Measurements from ENCODE around the gene CCDC78.

The CCDC78 gene

GRCh38 chr16:711548-712320 lies 14.5 kb downstream of the CCDC78 start:
- peak; percentile 89 for DNase-seq (ENCODE audit: low read depth, low spot score)

DNA sequence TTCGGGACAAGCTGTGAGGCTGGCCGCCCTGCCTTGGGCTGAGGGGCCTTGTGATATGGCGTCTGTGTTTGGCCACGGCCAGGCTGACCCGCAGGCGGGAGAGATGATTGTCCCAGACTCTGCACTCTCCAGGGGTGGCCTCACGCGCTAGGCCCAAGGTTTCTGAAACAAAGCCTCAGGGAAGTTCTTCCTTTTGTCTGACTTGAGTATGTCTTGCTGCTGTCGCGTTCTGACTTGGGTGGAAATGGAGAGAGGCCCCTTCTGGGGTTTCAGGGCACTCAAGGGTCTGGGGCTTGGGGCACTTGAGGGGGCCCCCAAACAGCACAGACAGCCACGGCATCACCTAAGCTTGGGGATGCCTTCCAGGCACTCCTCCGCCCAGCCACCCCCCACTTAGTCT lies 15.2 kb downstream of the CCDC78 start:
- DNase-seq (ENCODE audit: low read depth, low spot score), result no peak

DNA sequence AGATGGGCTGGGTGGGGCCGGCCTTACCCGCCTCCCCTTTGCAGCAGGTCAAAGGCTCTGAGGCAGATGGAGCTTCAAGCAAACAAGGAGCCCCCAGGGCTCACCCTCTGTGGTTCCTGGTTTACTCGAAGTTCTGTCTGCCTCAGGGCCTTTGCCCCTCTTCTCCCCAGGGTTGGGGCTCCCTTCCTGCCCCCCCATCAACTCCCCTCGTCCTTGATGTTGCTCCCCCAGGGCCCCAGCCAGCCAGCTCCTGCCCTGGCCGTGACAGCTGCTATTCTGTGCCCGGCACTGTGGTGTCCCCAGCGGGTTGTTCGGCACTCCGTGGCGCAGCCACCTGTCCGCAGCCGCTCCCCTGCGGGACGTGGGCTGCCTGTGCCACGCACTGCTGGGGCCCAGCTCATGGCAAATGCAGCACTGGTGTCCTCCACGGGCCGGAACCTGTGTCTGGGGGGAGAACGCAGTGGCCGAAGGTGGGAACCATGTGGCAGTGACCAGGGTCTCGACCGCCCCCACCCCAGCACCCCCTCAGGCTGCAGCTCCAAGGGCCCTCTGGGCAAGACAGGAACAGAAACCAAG lies 15.7 kb downstream of the CCDC78 start:
- no peak for DNase-seq (ENCODE audit: low read depth, low spot score)

DNA sequence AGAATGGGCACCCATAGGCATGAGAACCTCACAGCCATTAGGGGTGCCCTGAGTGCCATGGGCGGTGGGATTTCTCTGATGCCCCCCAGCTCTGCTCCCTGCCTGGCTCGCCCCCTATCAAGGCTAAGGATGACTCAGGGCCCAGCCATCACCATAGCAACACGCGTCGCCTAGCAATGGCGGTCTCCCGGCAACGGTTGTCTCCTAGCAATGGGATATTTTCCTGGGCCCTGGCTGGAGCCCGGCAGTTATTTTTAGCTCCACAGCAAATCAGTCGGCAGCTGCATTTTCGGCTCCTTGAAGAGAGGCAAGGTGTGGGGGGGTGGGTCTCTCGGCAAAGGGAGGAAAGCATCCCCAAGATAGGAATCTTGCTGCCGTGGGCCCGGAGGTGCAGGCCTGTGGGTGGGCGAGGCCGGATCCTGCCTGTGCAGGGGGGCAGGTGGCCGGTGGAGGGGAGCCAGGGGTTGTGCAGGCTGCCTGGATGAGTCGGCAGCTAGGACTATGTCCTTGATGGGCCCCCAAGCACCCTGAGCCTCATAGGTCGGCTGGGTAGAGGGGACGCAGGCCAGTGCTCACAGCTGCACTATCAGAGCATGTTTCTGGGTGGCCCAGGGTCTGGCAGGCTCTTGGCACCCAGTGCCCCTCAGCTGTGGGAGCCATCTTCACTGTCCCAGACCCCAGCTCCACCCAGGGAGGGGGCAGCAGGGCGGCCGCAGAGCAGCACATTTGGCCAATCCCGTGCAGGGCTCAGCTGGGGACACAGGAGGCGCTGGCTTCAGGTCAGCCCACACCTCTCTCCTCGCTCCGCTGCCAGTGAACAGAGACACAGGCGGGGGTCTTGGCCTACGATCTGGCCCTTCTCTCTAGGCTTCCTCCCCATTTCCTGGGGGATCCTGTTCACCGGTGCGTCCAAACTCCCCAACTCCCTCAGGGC lies 16.4 kb downstream of the CCDC78 start:
- peak; percentile 95 for DNase-seq (ENCODE audit: low read depth, low spot score)

DNA sequence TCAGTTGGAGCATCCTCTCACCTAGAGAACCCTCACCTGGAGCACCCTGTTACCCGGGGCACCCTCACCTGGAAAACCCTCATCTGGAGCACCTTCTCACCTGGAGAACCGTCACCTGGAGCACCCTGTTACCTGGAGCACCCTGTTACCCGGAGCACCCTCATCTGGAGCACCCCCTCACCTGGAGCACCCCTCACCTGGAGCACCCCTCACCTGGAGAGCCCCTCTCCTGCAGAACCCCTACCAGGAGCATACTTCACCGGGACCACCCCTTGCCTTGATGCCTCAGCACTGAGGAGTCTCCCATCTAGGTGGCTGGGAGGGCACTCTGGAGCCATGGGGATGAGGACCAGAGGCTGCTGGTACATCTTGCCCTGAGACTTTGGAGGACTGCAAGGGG lies 17.3 kb downstream of the CCDC78 start:
- DNase-seq (ENCODE audit: low read depth, low spot score), result no peak

DNA sequence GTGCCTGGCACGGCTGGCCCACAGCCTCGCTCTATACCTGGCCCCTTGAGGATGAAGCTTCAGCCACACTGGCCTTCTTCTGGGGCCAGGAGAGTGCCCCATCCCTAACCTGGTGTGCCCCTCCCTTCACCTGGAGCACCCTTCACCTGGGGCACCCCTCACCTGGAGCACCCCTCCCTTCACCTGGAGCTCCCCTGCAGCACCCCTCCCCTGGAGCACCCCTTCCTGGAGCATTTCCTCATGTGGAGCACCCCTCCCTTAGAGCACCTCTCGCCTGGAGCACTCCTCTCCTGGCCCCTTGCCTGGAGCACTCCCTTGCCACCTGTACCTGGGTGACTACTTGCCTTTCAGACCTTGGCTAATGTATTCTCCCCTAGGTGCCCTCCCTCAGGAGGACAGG lies 18.2 kb downstream of the CCDC78 start:
- DNase-seq (ENCODE audit: low read depth, low spot score), result no peak

DNA sequence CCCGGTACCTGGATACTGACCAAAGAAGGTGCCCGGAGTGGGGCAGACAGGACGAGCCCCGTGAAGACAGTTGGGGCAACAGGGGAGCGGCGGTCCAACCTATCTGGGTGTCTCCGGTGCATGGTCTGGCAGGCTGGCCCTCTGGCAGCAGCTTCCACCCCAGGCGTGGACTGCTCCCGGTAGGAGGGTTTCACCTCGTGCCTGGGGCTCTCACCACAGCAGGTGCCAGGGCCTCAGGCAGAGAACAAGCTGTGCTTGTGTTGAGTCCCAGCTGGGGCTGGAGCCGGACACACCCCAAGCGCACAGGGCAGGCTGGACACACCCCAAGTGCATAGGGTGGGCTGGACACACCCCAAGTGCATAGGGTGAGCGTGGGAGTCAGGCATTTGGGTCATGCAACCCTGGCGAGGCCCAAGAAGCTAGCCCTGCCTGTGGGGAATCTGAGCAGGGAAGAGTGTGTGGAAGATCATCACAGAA lies 19.1 kb downstream of the CCDC78 start:
- DNase-seq (ENCODE audit: low read depth, low spot score), result no peak

DNA sequence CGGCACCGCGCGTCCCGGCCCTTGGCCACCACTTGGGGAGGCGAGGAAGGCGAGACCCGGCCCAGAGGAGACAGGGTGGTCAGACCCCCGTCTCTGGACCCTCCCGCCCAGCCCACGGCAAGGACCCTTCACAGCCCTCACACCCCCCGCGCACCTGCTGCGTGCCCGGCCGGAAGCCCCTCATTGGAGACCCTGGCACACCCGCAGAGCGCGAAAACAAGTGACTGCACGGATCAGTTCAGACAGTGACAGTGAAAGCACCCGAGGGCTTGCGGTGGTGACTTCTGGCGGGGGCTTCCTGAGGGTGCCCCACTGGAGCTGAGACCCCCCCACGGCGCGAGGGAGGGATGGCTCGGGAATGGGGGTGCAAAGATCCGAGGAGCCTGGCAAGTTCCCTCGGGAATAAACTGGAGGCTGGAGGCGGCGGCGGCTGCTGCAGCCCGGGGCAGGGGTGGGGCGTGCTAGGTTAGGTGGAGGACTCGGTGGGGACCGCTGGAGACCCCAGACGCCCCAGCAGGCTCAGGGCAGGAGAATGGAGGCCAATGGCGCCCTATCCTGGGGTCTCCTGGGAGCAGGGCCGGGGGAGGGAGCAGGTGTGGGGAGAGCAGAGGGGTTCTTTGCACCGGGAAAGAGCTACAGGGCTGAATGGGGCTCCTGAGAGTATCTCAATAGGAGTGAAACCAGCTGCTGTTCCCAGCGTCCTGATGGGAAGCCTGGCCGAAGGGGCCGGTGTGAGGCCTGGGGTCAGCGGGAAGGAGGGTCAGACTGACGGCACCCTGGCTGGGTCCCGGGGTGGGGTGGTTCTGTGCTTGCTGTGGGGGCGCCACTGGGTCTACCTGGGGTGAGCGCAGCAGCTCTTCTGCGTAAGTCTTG lies 19.8 kb downstream of the CCDC78 start:
- no peak for DNase-seq (ENCODE audit: low read depth, low spot score)

GRCh38 chr16:705431-706188 lies 20.6 kb downstream of the CCDC78 start, which contains the start of gene FBXL16:
FBXL16 (minus strand) TSS chr16:705801; CDS start chr16:697405, 8,396 bp downstream.
- peak; percentile 74 for DNase-seq (ENCODE audit: low read depth, low spot score)

GRCh38 chr16:704552-705380 lies 21.5 kb downstream of the CCDC78 start:
- DNase-seq (ENCODE audit: low read depth, low spot score), result no peak

- DNase-seq (ENCODE audit: low read depth, low spot score), result no peak
Measured at GRCh38 chr16:704047-704446, 22.2 kb downstream of the CCDC78 start.

GRCh38 chr16:703406-703805 lies 22.8 kb downstream of the CCDC78 start:
- no peak for DNase-seq (ENCODE audit: low read depth, low spot score)

DNA sequence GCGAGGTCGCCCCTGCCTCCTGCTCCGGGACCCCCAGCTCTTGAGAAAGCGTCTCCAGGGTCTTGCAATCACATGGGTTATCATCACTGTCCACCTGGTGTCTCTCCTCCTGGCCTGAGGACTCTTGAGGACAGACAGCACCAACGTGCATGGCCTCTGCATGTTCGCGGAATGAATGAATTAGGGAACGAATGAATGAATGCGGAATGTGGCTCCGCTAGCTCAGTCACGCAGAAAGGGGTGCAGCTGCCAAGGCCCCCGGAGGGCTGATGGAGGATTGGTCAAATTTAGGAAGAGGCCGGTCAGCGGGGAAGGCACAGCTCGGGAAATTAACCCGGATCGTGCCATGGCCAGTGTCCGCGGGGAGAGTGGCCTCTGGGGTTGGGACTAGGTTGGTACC lies 23.9 kb downstream of the CCDC78 start:
- DNase-seq (ENCODE audit: low read depth, low spot score), result no peak

GRCh38 chr16:700684-701584 lies 25.3 kb downstream of the CCDC78 start:
- peak; percentile 80 for DNase-seq (ENCODE audit: low read depth, low spot score)

- DNase-seq (ENCODE audit: low read depth, low spot score), result no peak
Measured at GRCh38 chr16:698911-699671, 27.2 kb downstream of the CCDC78 start.

- DNase-seq (ENCODE audit: low read depth, low spot score), result no peak
Measured at GRCh38 chr16:695355-696089, 30.7 kb downstream of the CCDC78 start.

- DNase-seq (ENCODE audit: low read depth, low spot score), result no peak
Measured at GRCh38 chr16:694863-695354, 31.3 kb downstream of the CCDC78 start.
